HG03439 (cell line): ENCODE measurements around the gene TGFB2.

Experiments used
- ATAC-seq: cut with Tn5 transposase; IDR thresholded peaks from one replicate; pipeline ENCODE4 v1.9.1; 2021; ENCODE audit warnings: mild to moderate bottlenecking, moderate library complexity; ENCODE audit not compliant: unreplicated experiment

TGFB2 gene

GRCh38 chr1:218414060-218414728 lies 69.1 kb downstream of the TGFB2 start:
- ATAC-seq, result no peak

GRCh38 chr1:218415726-218416125 lies 70.6 kb downstream of the TGFB2 start:
- no peak for ATAC-seq

GRCh38 chr1:218421531-218421930 lies 76.4 kb downstream of the TGFB2 start:
- ATAC-seq, result no peak

- ATAC-seq, result no peak
Observed at GRCh38 chr1:218424502-218424901, 79.4 kb downstream of the TGFB2 start.

GRCh38 chr1:218425647-218426342 lies 80.7 kb downstream of the TGFB2 start:
- no peak for ATAC-seq

GRCh38 chr1:218426343-218426657 lies 81.2 kb downstream of the TGFB2 start:
- ATAC-seq, result no peak

GRCh38 chr1:218429301-218429700 lies 84.2 kb downstream of the TGFB2 start:
- ATAC-seq, result no peak

GRCh38 chr1:218430346-218430745 lies 85.2 kb downstream of the TGFB2 start:
- no peak for ATAC-seq

- ATAC-seq, result no peak
Observed at GRCh38 chr1:218430822-218431221, 85.7 kb downstream of the TGFB2 start.

- no peak for ATAC-seq
Observed at GRCh38 chr1:218431476-218431875, 86.3 kb downstream of the TGFB2 start.

- no peak for ATAC-seq
Observed at GRCh38 chr1:218433744-218434143, 88.6 kb downstream of the TGFB2 start.

GRCh38 chr1:218435528-218435927 lies 90.4 kb downstream of the TGFB2 start:
- no peak for ATAC-seq

- ATAC-seq, result no peak
Observed at GRCh38 chr1:218436346-218436745, 91.2 kb downstream of the TGFB2 start.

- ATAC-seq, result no peak
Observed at GRCh38 chr1:218436997-218437396, 91.9 kb downstream of the TGFB2 start.

GRCh38 chr1:218439541-218440295 lies 94.6 kb downstream of the TGFB2 start:
- ATAC-seq, result no peak

GRCh38 chr1:218443255-218443654 lies 98.1 kb downstream of the TGFB2 start:
- no peak for ATAC-seq

GRCh38 chr1:218444173-218444572 lies 99.0 kb downstream of the TGFB2 start:
- ATAC-seq, result no peak

GRCh38 chr1:218444588-218444987 lies 99.5 kb downstream of the TGFB2 start:
- no peak for ATAC-seq

- no peak for ATAC-seq
Observed at GRCh38 chr1:218447010-218447689, 102.0 kb downstream of the TGFB2 start.

GRCh38 chr1:218451415-218451814 lies 106.3 kb downstream of the TGFB2 start:
- no peak for ATAC-seq

GRCh38 chr1:218454700-218455282 lies 109.7 kb downstream of the TGFB2 start:
- ATAC-seq, result no peak
